GM12801 (cell line): ENCODE data around the gene MMRN2.

Experiments
- TF ChIP-seq, protein P1 (sequence below): IDR thresholded peaks from one replicate; pipeline ENCODE4 v1.5.1; 2011; ENCODE audit warnings: control low read depth; ENCODE audit not compliant: insufficient read length; ENCODE audit errors: extremely low read depth

The MMRN2 gene, protein sequence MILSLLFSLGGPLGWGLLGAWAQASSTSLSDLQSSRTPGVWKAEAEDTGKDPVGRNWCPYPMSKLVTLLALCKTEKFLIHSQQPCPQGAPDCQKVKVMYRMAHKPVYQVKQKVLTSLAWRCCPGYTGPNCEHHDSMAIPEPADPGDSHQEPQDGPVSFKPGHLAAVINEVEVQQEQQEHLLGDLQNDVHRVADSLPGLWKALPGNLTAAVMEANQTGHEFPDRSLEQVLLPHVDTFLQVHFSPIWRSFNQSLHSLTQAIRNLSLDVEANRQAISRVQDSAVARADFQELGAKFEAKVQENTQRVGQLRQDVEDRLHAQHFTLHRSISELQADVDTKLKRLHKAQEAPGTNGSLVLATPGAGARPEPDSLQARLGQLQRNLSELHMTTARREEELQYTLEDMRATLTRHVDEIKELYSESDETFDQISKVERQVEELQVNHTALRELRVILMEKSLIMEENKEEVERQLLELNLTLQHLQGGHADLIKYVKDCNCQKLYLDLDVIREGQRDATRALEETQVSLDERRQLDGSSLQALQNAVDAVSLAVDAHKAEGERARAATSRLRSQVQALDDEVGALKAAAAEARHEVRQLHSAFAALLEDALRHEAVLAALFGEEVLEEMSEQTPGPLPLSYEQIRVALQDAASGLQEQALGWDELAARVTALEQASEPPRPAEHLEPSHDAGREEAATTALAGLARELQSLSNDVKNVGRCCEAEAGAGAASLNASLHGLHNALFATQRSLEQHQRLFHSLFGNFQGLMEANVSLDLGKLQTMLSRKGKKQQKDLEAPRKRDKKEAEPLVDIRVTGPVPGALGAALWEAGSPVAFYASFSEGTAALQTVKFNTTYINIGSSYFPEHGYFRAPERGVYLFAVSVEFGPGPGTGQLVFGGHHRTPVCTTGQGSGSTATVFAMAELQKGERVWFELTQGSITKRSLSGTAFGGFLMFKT

DNA sequence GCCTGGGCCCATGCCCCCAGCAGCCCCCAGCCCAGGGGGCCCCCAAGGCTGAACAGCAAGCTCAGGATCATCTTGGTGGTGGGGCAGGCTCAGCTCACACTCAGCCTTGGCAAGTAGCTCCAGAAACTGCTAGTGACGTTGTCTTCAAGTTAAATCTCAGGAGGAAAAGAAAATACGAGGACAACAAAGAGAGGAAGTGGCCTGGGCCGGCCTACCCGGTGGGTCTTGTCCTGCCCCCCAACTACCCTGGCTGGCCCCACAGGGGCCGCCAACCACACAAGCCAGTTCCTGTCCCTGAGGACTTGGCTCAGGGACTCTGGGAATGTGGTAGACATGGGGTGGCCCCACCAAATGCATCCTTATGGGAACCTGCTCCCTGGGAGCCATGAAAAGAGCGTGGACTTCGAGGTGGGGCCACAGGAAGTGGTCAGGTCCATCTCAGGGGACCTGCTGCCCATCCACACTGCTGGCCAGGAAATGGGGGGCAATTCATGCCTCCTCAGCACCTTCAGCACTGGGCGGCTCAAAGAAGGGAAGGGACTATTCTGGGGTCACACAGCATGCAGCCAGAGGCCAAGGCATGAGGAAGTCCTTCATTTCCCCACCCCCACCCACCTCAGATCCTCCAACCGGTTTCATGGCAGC, at the start of gene MMRN2:
MMRN2 (minus strand) TSS at position 145 of the 645 bp plus-strand sequence; CDS start at position 71, 74 bp downstream.
- TF ChIP-seq, protein P1, sequence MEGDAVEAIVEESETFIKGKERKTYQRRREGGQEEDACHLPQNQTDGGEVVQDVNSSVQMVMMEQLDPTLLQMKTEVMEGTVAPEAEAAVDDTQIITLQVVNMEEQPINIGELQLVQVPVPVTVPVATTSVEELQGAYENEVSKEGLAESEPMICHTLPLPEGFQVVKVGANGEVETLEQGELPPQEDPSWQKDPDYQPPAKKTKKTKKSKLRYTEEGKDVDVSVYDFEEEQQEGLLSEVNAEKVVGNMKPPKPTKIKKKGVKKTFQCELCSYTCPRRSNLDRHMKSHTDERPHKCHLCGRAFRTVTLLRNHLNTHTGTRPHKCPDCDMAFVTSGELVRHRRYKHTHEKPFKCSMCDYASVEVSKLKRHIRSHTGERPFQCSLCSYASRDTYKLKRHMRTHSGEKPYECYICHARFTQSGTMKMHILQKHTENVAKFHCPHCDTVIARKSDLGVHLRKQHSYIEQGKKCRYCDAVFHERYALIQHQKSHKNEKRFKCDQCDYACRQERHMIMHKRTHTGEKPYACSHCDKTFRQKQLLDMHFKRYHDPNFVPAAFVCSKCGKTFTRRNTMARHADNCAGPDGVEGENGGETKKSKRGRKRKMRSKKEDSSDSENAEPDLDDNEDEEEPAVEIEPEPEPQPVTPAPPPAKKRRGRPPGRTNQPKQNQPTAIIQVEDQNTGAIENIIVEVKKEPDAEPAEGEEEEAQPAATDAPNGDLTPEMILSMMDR: no peak

DNA sequence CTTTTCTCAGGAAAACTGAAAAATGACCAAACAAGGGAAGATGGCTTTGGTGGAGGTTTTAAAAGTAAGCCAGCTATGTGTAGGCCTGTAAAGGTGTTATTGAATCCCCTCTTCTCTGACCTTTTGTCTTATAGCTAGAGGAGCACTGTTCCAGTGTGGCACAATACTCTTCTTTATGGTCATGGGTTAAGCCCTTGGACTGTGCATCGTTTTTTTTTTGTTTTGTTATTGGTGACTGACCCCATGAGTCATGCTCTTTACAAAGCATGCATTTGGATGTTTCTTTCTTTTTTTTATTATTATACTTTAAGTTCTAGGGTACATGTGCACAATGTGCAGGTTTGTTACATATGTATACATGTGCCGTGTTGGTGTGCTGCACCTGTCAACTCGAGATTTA, 43.1 kb upstream of the MMRN2 start:
- TF ChIP-seq, protein P1: no peak

DNA sequence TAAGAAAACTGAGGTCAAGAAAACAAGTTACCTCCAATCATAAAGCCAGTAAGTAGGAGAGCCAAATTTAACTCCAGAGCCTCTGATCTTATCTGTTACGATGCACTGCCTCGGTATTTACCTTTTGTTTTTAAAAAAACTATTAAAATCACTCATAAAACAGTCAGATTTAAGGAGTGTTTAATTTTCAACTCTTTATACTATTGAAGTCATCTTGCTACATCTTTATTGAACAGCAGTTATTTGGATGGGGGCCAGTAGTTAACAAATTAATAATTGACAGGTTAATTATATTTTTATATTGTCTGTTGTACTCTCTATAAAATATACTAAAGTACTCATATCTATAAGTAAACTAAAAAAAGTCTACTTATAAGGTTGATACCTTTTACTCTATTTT, 35.5 kb upstream of the MMRN2 start:
- TF ChIP-seq, protein P1: no peak

DNA sequence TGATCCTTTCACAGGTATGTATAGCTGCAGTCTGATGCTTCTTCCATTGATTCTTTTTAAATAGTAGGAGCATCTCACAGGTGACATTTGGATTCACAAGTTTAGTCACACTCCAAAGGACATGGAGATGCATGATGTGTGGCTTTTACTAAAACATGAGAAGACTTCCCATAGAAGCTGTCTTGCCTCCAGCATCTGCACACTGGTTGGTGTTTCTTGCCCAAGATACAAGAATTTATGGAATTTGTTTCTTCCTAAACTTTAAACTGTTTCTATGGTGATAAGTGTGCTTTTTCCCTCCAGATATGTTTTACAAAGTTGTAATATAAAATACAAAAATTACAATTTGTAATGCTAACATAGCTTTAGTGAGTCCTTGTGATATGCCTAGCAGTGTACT, 35.0 kb upstream of the MMRN2 start:
- TF ChIP-seq, protein P1: no peak

GRCh38 chr10:86988520-86988919, 31.1 kb upstream of the MMRN2 start:
- TF ChIP-seq, protein P1: no peak

DNA sequence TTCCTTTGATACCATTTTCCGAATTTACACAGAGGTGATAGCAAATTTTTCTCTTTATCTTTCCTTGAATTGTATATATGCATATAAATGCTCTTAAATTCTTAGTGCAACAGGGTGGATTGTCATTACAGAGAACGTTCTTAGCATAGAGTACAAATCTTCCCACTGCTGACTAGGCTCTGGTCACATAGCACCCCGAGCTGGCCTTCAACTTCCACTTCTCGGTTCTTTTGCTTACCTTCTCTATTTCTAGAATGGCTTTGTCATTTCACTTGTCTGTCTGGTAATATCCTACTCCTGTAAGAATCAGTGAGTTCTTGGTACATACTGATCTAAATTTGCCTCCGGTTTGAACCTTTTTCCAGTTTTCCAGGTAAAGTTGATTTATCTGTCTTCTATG, 24.3 kb upstream of the MMRN2 start:
- TF ChIP-seq, protein P1: no peak

- TF ChIP-seq, protein P1: no peak
Measured at GRCh38 chr10:86979977-86980448, 22.6 kb upstream of the MMRN2 start.
